T-helper 17 cell (primary cell): ENCODE results near the gene TSPAN31. TPM values are rescaled to one million over a fixed set of nuclear protein-coding genes. Genes with fewer than 3 reads are reported as not detected.
A peak's percentile ranks its signal among the peaks of the same experiment; 100 is the strongest.
"Not testable (repeated sequence)": the region's sequence is repeated elsewhere in the genome, so short reads cannot be mapped to it uniquely, and the experiment has no call there.

Source experiments
- ATAC-seq: fragments of 150-1000 bp; cut with Tn5 transposase; 2 replicates; pipeline ENCODE4 v1.10.0; 2021; ENCODE audit warnings: mild to moderate bottlenecking, moderate library complexity
- DNase-seq, 3 donors: peaks; one replicate each; pipeline versions ENCODE4 v3.0.0 to v3.0.0-alpha.2; 2020 to 2021
- H3K9me3 ChIP-seq: one replicate; pipeline ENCODE4 v1.7.0; 2013; ENCODE audit warnings: low read length, mild to moderate bottlenecking; ENCODE audit not compliant: control insufficient read depth, poor library complexity, severe bottlenecking
- H3K27ac Mint-ChIP-seq: one replicate; pipeline ENCODE4 v1.8.0; 2022; ENCODE audit warnings: mild to moderate bottlenecking, moderate library complexity, mixed read lengths
- H3K27me3 Mint-ChIP-seq: one replicate; pipeline ENCODE4 v1.8.0; 2022; ENCODE audit warnings: mixed read lengths
- H3K36me3 Mint-ChIP-seq: one replicate; pipeline ENCODE4 v1.8.0; 2022; ENCODE audit warnings: low read depth, mixed read lengths
- H3K4me1 Mint-ChIP-seq: one replicate; pipeline ENCODE4 v1.8.0; 2022; ENCODE audit warnings: mild to moderate bottlenecking, mixed read lengths
- H3K4me3 Mint-ChIP-seq: one replicate; pipeline ENCODE4 v1.8.0; 2022; ENCODE audit warnings: mild to moderate bottlenecking, moderate library complexity, mixed read lengths
- total RNA-seq, 4 donors: library from RNA in 2 of 4; stranded (reverse) in 2 of 4; gene quantifications; one replicate each; pipeline ENCODE4 v1.2.3 and lab custom pipeline; 2022 to 2026

TSPAN31 gene
- total RNA-seq, 2 donors from 2014 or later = 9.6 to 11.8 TPM

DNA sequence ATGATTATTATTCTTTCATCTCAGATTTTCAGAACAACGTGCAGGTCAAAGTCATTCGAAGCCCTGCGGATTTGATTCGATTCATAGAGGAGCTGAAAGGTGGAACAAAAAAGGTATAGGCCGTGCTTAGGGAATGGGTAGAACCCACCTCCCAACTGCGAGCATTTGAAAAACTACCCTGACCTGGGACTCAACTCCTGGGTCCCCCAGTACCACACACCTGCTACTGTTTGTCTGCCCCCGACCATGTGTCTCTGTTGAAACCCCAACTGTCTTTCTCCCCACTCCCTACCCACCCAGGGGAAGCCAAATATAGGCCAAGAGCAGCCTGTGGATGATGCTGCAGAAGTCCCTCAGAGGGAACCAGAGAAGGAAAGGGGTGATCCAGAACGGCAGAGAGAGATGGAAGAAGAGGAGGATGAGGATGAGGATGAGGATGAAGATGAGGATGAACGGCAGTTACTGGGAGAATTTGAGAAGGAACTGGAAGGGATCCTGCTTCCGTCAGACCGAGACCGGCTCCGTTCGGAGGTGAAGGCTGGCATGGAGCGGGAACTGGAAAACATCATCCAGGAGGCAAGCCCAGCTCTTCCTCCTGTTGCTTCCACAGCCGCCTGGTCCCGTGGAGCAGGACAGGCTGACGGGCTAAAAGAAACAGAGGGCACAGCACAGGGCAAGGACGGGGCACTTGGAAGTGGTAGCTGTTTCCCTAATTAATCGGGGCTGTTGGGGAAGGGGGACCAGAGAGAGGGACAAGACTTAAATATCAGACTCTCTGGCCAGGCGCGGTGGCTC lies 26.8 kb upstream of the TSPAN31 start:
- Mint-ChIP-seq H3K36me3 (peaks cover 13% of the 10 kb centered on the region), H3K4me1 (peaks cover 16% of the 10 kb centered on the region), H3K27ac (peak overlapping the region; percentile 72), H3K4me3 (no peak overlapping the region), H3K27me3 (no peaks in the 10 kb centered on the region)
- no peak for DNase-seq
- ATAC-seq = no peak
- no peaks in the 10 kb centered on the region for H3K9me3 ChIP-seq

DNA sequence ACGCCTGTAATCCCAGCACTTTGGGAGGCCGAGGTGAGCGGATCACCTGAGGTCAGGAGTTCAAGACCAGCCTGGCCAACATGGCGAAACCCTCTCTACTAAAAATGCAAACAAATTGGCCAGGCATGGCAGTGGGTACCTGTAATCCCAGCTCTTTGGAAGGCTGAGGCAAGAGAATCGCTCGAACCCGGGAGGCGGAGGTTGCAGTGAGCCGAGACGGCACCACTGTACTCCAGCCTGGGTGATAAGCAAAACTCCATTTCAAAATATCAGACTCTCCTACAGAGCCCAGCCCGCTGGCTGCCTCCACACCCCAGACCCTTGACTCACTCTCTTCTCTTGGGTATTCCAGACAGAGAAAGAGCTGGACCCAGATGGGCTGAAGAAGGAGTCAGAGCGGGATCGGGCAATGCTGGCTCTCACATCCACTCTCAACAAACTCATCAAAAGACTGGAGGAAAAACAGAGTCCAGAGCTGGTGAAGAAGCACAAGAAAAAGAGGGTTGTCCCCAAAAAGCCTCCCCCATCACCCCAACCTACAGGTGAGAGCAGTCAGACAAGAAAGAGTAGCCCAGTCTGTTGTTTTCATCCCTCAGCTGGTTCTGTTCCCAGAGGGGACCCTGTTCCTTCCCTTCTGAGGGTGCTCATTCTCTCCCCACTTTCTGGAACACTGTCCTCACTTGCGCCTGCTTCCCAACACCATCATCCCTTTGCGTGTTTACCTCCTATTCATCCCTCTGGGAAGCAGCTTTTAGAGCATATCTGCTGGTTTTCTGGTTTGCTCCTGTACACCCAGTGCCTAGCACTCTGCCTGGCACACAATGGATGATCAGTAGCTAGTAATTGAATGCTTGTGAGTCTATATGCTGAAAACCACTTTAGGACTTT lies 26.0 kb upstream of the TSPAN31 start:
- ATAC-seq = no peak
- no peak for DNase-seq

DNA sequence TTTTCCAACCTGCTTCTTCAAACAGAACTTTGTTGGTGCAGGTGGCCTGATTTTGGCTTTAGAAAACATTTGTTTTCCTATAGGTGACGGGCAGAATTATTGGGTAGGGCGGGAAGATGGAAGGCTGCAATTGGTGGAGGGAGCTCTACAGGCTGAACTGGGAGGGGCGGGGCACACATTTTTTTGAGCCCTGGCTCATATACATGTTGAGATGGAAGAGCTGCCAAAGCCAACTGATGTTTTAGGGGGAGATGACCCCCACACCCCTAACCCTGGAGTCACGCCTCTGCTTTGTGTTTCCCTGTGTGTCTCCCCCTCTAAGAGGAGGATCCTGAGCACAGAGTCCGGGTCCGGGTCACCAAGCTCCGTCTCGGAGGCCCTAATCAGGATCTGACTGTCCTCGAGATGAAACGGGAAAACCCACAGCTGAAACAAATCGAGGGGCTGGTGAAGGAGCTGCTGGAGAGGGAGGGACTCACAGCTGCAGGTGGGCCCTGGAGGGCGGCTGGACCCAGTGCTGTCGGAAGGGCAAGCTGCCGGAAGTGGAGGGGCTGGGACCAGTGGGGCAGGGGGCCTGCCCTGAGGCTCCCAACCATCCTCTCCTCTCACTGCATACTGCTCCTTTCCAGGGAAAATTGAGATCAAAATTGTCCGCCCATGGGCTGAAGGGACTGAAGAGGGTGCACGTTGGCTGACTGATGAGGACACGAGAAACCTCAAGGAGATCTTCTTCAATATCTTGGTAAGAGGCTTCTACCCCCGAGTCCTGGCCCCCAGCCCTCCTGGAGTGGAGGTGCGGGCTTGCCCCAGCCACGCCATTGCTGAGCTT lies 24.8 kb upstream of the TSPAN31 start:
- H3K27ac Mint-ChIP-seq = peak overlapping the region; percentile 72
- H3K27me3 Mint-ChIP-seq = no peaks in the 10 kb centered on the region
- H3K9me3 ChIP-seq = no peaks in the 10 kb centered on the region
- no peak for DNase-seq
- H3K4me1 Mint-ChIP-seq = peaks cover 30% of the 10 kb centered on the region
- peaks cover 13% of the 10 kb centered on the region for H3K36me3 Mint-ChIP-seq
- no peak for ATAC-seq
- H3K4me3 Mint-ChIP-seq = no peak overlapping the region

More for the DNA sequence above, 26.0 kb upstream of the TSPAN31 start:
- Mint-ChIP-seq H3K27ac (peak overlapping the region; percentile 72), H3K4me1 (peaks cover 23% of the 10 kb centered on the region), H3K36me3 (peaks cover 13% of the 10 kb centered on the region), H3K4me3 (peak overlapping the region; percentile 53), H3K27me3 (no peaks in the 10 kb centered on the region)
- H3K9me3 ChIP-seq = no peaks in the 10 kb centered on the region

DNA sequence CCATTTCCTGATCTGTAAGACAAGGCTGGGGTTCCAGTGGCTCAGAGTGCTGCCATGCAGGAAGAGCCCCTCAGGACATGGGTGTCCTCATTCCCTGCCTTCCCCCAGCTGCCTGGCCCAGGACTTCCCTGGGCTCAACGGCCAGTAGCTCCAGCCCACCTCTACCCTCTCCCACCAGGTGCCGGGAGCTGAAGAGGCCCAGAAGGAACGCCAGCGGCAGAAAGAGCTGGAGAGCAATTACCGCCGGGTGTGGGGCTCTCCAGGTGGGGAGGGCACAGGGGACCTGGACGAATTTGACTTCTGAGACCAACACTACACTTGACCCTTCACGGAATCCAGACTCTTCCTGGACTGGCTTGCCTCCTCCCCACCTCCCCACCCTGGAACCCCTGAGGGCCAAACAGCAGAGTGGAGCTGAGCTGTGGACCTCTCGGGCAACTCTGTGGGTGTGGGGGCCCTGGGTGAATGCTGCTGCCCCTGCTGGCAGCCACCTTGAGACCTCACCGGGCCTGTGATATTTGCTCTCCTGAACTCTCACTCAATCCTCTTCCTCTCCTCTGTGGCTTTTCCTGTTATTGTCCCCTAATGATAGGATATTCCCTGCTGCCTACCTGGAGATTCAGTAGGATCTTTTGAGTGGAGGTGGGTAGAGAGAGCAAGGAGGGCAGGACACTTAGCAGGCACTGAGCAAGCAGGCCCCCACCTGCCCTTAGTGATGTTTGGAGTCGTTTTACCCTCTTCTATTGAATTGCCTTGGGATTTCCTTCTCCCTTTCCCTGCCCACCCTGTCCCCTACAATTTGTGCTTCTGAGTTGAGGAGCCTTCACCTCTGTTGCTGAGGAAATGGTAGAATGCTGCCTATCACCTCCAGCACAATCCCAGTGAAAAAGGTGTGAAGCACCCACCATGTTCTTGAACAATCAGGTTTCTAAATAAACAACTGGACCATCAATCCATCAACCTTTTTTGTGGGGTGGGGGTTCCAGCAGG lies 23.9 kb upstream of the TSPAN31 start:
- no peaks in the 10 kb centered on the region for H3K9me3 ChIP-seq
- no peak for DNase-seq
- H3K27ac Mint-ChIP-seq = peak overlapping the region; percentile 14
- H3K4me1 Mint-ChIP-seq = peaks cover 34% of the 10 kb centered on the region
- no peak for ATAC-seq
- H3K4me3 Mint-ChIP-seq = peak overlapping the region; percentile 50
- H3K36me3 Mint-ChIP-seq = peaks cover 11% of the 10 kb centered on the region
- H3K27me3 Mint-ChIP-seq = no peaks in the 10 kb centered on the region

DNA sequence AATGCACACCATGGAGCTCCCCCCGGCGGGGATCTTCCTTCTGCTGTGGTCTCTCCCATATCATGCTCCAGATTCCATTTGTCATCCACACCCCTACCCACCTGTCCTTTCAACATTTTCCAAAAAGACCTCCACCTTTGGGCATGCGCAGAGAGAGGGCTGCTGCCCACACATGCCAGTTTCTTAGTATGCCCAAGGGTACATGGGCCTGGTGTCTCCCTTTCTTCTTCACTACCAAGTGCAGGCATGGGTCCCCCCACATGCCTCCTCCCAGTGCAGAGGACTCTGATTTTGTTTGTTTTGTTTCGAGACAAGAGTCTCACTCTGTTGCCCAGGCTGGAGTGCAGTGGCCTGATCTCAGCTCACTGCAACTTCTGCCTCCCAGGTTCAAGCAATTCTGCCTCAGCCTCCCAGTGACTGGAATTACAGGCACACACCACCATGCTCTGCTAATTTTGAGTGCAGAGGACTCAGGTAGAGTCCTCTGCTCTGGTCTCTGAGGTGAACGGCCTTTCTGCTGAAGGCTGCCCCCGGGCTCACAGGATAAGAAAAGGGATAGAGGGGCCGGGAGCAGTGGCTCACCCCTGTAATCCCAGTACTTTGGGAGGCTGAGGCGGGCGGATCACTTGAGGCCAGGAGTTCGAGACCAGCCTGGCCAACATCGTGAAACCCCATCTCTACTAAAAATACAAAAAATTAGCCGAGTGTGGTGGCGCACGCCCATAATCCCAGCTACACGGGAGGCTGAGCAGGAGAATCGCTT lies 22.8 kb upstream of the TSPAN31 start:
- peaks cover 37% of the 10 kb centered on the region for H3K4me1 Mint-ChIP-seq
- H3K27ac Mint-ChIP-seq = peak overlapping the region; percentile 80
- H3K27me3 Mint-ChIP-seq, H3K9me3 ChIP-seq, DNase-seq, ATAC-seq, H3K4me3 Mint-ChIP-seq: not testable (repeated sequence)
- H3K36me3 Mint-ChIP-seq = peaks cover 14% of the 10 kb centered on the region

DNA sequence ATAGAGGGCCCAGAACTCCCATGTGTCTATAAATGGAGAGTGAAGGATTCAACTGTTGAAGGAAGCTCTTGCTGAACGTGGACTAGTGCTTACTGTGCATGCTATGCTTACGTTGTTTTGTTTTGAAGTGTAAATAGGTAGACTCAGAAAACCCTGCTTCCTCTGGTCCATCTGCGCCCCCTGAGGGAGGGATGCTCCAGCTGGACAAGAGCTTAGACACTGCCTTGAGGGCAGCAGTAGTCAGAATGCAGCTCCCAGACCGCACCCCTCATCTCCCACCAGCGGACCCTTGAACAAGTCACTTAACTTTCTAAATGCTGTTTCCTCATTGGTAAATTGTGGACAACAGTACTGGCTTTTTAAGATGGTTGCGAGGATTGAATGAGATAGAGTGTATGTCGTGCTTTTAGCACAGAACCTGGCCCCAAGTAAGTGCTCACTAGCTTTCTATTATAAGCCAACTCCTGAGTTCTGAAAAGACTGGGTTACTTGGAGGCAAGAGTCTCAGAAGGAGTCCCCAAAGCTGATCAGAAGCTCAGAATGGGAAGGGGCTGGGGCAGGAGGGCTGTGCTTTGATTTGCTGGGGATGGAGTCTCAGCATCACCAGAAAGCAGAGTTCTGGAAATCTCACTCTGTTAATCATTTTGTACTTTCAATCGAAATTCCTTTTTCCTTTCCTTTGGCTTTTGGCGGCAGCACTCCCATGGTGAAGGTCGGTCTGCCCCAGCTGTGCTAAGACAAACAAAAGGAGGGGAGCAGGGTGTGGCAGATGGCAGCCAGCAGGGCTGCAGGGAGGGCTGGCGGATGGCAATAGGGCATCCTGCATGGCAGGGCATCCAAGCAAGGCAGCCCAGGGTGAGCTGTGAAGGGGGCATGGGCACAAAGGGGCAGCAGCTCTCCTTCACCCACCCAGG lies 21.9 kb upstream of the TSPAN31 start:
- Mint-ChIP-seq H3K4me3 (no peak overlapping the region), H3K27ac (peak overlapping the region; percentile 80), H3K36me3 (peaks cover 16% of the 10 kb centered on the region), H3K27me3 (no peaks in the 10 kb centered on the region), H3K4me1 (peaks cover 36% of the 10 kb centered on the region)
- ATAC-seq (no peak), DNase-seq (no peak)
- H3K9me3 ChIP-seq = no peaks in the 10 kb centered on the region

DNA sequence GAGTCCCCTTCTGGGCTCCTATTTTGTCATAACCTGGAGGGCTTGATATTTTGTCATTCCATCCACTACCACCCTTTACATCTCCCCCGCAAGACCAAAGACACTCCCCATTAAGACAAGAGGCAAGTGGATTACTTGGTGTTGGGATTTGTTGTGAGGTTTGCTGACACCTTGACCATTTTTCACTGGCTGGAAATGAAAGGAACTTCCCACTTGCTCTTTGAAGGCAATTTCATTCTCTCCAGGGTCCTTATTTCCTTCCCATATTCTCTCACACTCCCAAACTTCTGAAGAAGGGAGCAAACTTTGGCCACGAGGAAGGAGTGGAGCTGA lies 21.2 kb upstream of the TSPAN31 start:
- peak overlapping the region; percentile 80 for H3K27ac Mint-ChIP-seq
- H3K4me1 Mint-ChIP-seq = peaks cover 39% of the 10 kb centered on the region
- no peak overlapping the region for H3K4me3 Mint-ChIP-seq

DNA sequence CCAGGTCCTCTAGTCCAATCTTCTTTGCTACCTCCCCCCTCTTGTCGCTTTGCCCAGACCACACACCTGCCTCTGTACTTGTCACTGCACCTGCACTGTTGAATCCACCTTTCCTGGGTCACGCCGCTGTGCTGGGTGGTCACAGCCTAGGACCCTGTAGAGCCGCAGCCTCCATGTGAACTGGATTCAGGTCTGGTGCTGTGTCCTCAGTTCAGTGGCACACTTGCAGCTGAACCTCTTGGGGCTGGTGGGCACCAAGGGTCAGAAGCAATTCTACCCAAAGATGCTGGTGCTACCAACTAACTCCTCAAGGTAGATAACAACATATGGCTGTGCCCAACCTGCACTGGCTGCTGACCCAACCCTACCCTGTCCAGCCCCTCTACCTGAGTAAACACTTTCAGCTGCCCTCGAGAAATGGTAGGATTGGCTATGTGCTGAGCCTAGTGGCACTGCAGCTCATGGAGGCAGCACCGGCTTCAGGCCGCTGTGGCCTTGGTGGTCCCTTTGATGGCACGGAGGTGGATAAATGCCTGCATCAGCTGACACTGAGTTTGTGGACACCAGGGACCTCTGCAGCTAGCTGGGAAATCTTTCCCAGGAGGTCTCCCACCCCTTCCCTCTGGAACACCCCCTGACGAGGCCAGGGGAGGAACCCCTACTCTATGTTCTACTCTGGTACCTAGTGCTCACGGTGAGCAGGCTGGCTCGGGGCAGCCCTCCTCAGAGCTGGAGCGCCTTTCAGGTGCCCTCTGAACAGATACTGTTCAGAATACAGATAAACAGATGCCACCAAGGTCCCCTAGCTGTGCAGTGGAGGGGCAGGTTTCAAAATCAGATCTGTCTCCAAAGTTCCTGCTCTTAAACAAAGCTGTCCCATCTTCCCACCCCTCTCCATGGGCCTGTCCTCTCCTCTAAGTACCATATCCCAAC lies 20.6 kb upstream of the TSPAN31 start:
- DNase-seq = no peak
- Mint-ChIP-seq H3K27ac (peak overlapping the region; percentile 80), H3K4me1 (peaks cover 37% of the 10 kb centered on the region), H3K27me3 (no peaks in the 10 kb centered on the region), H3K36me3 (peaks cover 16% of the 10 kb centered on the region), H3K4me3 (no peak overlapping the region)
- peak; percentile 7 for ATAC-seq
- no peaks in the 10 kb centered on the region for H3K9me3 ChIP-seq

More for the DNA sequence above, 21.2 kb upstream of the TSPAN31 start:
- no peaks in the 10 kb centered on the region for H3K9me3 ChIP-seq
- ATAC-seq = no peak
- DNase-seq = no peak
- H3K27me3 Mint-ChIP-seq = no peaks in the 10 kb centered on the region
- H3K36me3 Mint-ChIP-seq = peaks cover 15% of the 10 kb centered on the region

DNA sequence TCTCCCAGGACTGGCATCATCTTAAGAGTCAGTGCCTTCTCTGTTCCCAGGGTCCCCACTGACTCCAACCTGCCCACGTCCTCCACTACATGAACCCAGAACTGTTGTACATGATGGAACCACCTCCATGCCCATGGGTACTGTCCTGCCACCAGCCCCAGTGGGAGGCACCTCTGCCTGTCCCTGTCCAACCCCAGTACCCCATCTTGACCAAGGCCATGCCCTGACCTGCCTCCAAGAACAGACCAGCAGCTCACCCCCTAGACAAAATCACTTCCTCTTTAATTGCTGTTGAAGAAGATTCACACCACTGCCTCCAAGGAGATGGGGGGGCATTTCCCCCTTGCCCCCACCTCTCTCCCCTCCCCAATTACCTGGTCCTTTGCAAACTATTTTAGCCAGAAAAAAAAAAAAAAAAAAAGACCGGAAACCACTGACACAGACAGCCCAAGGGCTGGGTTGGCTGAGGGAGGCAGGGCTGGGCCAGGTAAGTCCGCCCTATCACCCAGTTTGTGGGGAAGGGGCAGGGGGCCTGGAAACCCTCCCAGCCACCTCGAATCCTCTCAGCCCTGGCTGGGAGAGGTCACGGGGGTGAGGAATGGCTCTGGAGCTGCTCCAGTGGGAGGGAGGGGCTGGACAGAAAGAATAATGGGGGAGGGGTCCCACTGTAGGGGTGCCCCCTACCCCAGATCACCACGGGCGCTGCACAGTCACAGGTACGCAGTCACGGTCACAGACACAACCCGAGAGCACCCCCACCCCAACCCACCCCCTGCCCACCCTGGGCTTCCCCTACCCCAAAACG lies 19.7 kb upstream of the TSPAN31 start:
- H3K4me3 Mint-ChIP-seq = no peak overlapping the region
- peaks cover 35% of the 10 kb centered on the region for H3K4me1 Mint-ChIP-seq
- H3K36me3 Mint-ChIP-seq = peaks cover 12% of the 10 kb centered on the region
- DNase-seq (no peak), ATAC-seq (peak; percentile 5)
- H3K9me3 ChIP-seq = no peaks in the 10 kb centered on the region
- H3K27me3 Mint-ChIP-seq = no peaks in the 10 kb centered on the region
- H3K27ac Mint-ChIP-seq = peak overlapping the region; percentile 80

DNA sequence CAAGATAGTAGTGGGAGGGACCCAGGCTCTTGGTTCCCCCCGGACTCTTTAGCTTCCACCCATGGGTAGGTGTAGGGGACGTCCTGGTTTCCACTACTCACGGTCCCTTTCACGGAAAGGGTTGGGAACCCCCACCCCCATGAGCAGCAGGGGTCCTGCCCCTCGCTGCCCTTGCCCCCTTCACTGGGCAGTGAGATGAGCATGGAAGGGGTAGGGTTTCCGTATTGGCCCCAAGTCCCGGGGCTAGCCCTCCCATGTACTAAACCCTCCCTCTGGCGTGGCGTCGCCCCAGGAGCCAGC lies 19.0 kb upstream of the TSPAN31 start:
- Mint-ChIP-seq H3K4me1 (peaks cover 35% of the 10 kb centered on the region), H3K36me3 (peaks cover 12% of the 10 kb centered on the region), H3K4me3 (peak overlapping the region; percentile 82), H3K27me3 (no peaks in the 10 kb centered on the region), H3K27ac (peak overlapping the region; percentile 78)
- ATAC-seq = no peak
- no peaks in the 10 kb centered on the region for H3K9me3 ChIP-seq
- no peak for DNase-seq
